ENCODE results near the gene LRCH1. TPM values are rescaled to one million over a fixed set of nuclear protein-coding genes. Genes with fewer than 3 reads are reported as not detected.
A peak's percentile ranks its signal among the peaks of the same experiment; 100 is the strongest.

The LRCH1 gene
- 15.4 and 16.5 TPM in 2 replicates for total RNA-seq (2022)
- Bru-seq, nascent RNA: percentile 77 among the genes with signal in this experiment
- BruChase-seq, experiment 1, labeled RNA remaining after a 6-hour chase: percentile 60 among the genes with signal in this experiment
- BruChase-seq, experiment 2, labeled RNA remaining after a 2-hour chase: percentile 70 among the genes with signal in this experiment
- long read RNA-seq, full-length matches to known transcripts: 8 of 17 reads
- long read RNA-seq, partial matches to known transcripts: 4 of 17 reads
- long read RNA-seq, other reads (novel, unspliced or antisense): 5 of 17 reads

DNA sequence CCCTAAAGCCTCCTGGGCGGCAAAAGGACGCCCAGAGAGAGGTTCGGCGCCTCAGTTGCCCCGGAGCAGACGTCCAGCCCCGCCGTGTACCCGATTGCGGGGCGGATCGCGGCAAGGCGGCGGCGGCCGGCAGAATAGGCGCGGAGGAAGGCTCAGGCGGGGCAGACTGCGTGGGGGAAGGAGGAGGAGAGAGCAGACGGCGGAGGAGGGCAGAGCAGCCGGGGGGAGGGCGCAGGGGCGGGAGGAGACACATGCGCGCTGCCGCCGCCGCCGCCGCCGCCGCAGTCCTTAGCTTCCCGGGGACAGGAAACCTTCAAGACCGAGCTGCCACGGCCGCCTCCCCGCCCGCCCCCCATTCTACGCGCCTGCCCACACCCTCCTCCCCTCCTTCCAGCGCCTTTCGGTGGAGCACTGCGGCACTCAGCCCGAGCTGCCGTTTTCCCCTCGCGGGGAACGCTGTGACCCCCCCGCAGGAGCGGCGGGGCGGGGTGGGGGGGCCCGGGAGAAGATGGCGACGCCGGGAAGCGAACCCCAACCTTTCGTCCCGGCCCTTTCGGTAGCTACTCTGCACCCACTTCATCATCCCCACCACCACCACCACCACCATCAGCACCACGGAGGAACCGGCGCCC, at the start of gene LRCH1:
LRCH1 (plus strand) TSS at position 282 of the 632 bp plus-strand sequence; CDS start at position 509, 227 bp downstream.
- TF ChIP-seq, protein P1, sequence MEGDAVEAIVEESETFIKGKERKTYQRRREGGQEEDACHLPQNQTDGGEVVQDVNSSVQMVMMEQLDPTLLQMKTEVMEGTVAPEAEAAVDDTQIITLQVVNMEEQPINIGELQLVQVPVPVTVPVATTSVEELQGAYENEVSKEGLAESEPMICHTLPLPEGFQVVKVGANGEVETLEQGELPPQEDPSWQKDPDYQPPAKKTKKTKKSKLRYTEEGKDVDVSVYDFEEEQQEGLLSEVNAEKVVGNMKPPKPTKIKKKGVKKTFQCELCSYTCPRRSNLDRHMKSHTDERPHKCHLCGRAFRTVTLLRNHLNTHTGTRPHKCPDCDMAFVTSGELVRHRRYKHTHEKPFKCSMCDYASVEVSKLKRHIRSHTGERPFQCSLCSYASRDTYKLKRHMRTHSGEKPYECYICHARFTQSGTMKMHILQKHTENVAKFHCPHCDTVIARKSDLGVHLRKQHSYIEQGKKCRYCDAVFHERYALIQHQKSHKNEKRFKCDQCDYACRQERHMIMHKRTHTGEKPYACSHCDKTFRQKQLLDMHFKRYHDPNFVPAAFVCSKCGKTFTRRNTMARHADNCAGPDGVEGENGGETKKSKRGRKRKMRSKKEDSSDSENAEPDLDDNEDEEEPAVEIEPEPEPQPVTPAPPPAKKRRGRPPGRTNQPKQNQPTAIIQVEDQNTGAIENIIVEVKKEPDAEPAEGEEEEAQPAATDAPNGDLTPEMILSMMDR (IDR thresholded peaks at IDR 0.05; ENCODE audit: unreplicated experiment): no peak
- intact Hi-C loops (cut with micrococcal nuclease): loop anchor here (5.0 kb wide), 1 partner anchor 244 kb away; the partner anchor contains the start of gene ESD
- H3K27ac Mint-ChIP-seq (ENCODE audit: low read depth, unreplicated experiment): peak within 1 kb of the TSS; percentile 82
- H3K4me1 Mint-ChIP-seq (ENCODE audit: insufficient read depth, unreplicated experiment): peaks cover 28% of the 10 kb centered on the region
- H3K27me3 Mint-ChIP-seq (ENCODE audit: insufficient read depth, unreplicated experiment): no peaks in the 10 kb centered on the region
- peak; percentile 86 for DNase-seq (ENCODE audit: unreplicated experiment)
- BruUV-seq (replicated peaks): no TSS peak
- peaks cover 4% of the 10 kb centered on the region for H3K36me3 Mint-ChIP-seq (ENCODE audit: insufficient read depth, unreplicated experiment)
- no peaks in the 10 kb centered on the region for H3K9me3 Mint-ChIP-seq (ENCODE audit: unreplicated experiment)
- ChIA-PET POLR2A (interaction anchor here (0.6 to 3.7 kb wide), 7 partner anchors 23 to 114 kb away, joined by 3 to 40 read pairs (median 6); no protein-coding TSS in a partner anchor), CTCF (interaction anchor here (0.6 to 3.9 kb wide), 11 partner anchors 9 to 175 kb away, joined by 3 to 57 read pairs (median 6); no protein-coding TSS in a partner anchor)
- peak within 1 kb of the TSS; percentile 74 for H3K4me3 Mint-ChIP-seq (ENCODE audit: unreplicated experiment)

DNA sequence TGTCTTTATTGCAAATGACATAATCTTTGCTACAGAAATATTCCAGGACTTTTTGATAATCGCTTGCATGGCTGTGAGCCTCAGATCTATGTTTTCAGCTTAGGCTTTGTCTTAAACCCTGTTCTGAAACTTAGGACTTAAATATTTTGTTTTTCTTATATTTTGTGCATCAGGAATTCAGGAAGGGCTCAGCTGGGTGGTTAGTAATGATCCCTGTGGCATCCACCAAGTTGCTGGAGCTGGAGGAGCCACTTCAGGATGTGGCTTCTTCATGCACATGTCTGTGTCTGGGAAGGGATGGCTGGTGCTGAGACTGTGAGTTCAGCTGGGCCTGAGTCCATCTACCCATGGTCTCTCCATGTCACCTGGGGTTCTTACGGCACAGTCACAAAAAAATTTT, 48.9 kb upstream of the LRCH1 start:
- no peaks in the 10 kb centered on the region for H3K27me3 Mint-ChIP-seq (ENCODE audit: insufficient read depth, unreplicated experiment)
- H3K36me3 Mint-ChIP-seq (ENCODE audit: insufficient read depth, unreplicated experiment): no peaks in the 10 kb centered on the region
- no peak overlapping the region for H3K4me3 Mint-ChIP-seq (ENCODE audit: unreplicated experiment)
- TF ChIP-seq, protein P1 (IDR thresholded peaks at IDR 0.05; ENCODE audit: unreplicated experiment): no peak
- BruUV-seq (replicated peaks): no TSS peak
- no peak overlapping the region for H3K27ac Mint-ChIP-seq (ENCODE audit: low read depth, unreplicated experiment)
- H3K9me3 Mint-ChIP-seq (ENCODE audit: unreplicated experiment): no peaks in the 10 kb centered on the region
- intact Hi-C loops (cut with micrococcal nuclease): no loop called here
- ChIA-PET CTCF (interaction anchor here (0.5 to 2.0 kb wide), 2 partner anchors 10 to 261 kb away, joined by 3 to 7 read pairs; no protein-coding TSS in a partner anchor), POLR2A (interaction anchor here (0.6 kb wide), 1 partner anchor 822 kb away, joined by 3 read pairs; no protein-coding TSS in a partner anchor)
- DNase-seq (ENCODE audit: unreplicated experiment): no peak
- peaks cover 5% of the 10 kb centered on the region for H3K4me1 Mint-ChIP-seq (ENCODE audit: insufficient read depth, unreplicated experiment)

- no peak overlapping the region for H3K4me3 Mint-ChIP-seq (ENCODE audit: unreplicated experiment)
- TF ChIP-seq, protein P1 (IDR thresholded peaks at IDR 0.05; ENCODE audit: unreplicated experiment): no peak
- H3K36me3 Mint-ChIP-seq (ENCODE audit: insufficient read depth, unreplicated experiment): no peaks in the 10 kb centered on the region
- ChIA-PET POLR2A (interaction anchor here (0.8 kb wide), 1 partner anchor 9 kb away, joined by 3 read pairs; no protein-coding TSS in a partner anchor), CTCF (no interaction called here)
- H3K27me3 Mint-ChIP-seq (ENCODE audit: insufficient read depth, unreplicated experiment): no peaks in the 10 kb centered on the region
- intact Hi-C loops (cut with micrococcal nuclease): no loop called here
- DNase-seq (ENCODE audit: unreplicated experiment): no peak
- no peaks in the 10 kb centered on the region for H3K9me3 Mint-ChIP-seq (ENCODE audit: unreplicated experiment)
- H3K4me1 Mint-ChIP-seq (ENCODE audit: insufficient read depth, unreplicated experiment): peaks cover 1% of the 10 kb centered on the region
- no peak overlapping the region for H3K27ac Mint-ChIP-seq (ENCODE audit: low read depth, unreplicated experiment)
- BruUV-seq (replicated peaks): no TSS peak
Measured at GRCh38 chr13:46507981-46508380, 45.0 kb upstream of the LRCH1 start.

DNA sequence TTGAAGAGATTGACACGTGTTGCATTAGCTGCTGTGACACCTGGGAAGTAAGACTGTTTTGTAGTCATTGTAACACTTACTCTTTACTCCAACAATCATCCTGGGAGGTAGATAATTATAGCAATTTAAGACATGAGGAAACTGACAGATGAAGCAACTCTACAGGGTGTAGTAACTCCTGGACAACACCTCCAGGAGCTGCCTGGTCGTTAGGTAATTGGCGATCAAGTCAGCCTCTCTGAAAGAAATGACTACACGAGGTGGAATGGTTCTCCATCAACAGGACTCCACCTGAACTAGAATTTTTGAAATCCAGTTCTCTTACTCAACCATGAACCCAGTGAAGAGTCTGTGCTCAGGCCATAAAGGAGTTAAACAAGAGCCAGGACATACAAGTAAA, 43.0 kb upstream of the LRCH1 start:
- DNase-seq (ENCODE audit: unreplicated experiment): no peak
- TF ChIP-seq, protein P1 (IDR thresholded peaks at IDR 0.05; ENCODE audit: unreplicated experiment): no peak
- CTCF ChIA-PET: interaction anchor here (1.1 kb wide), 1 partner anchor 42 kb away, joined by 5 read pairs; no protein-coding TSS in a partner anchor
- POLR2A ChIA-PET: no interaction called here
- no peaks in the 10 kb centered on the region for H3K4me1 Mint-ChIP-seq (ENCODE audit: insufficient read depth, unreplicated experiment)
- no peak overlapping the region for H3K27ac Mint-ChIP-seq (ENCODE audit: low read depth, unreplicated experiment)
- H3K27me3 Mint-ChIP-seq (ENCODE audit: insufficient read depth, unreplicated experiment): peaks cover 12% of the 10 kb centered on the region
- intact Hi-C loops (cut with micrococcal nuclease): no loop called here
- no peaks in the 10 kb centered on the region for H3K36me3 Mint-ChIP-seq (ENCODE audit: insufficient read depth, unreplicated experiment)
- no peak overlapping the region for H3K4me3 Mint-ChIP-seq (ENCODE audit: unreplicated experiment)
- no peaks in the 10 kb centered on the region for H3K9me3 Mint-ChIP-seq (ENCODE audit: unreplicated experiment)
- no TSS peak for BruUV-seq (replicated peaks)
